GM18870 (cell line): ENCODE measurements around the gene SRGAP2C.
"Not testable (repeated sequence)": the region's sequence is repeated elsewhere in the genome, so short reads cannot be mapped to it uniquely, and the experiment has no call there.

Experiments used
- ATAC-seq: cut with Tn5 transposase; IDR thresholded peaks from one replicate; pipeline ENCODE4 v1.9.1; 2021; ENCODE audit warnings: moderate library complexity; ENCODE audit not compliant: unreplicated experiment

SRGAP2C gene

GRCh38 chr1:121226295-121226904 lies 41.6 kb downstream of the SRGAP2C start:
- not testable (repeated sequence) for ATAC-seq

DNA sequence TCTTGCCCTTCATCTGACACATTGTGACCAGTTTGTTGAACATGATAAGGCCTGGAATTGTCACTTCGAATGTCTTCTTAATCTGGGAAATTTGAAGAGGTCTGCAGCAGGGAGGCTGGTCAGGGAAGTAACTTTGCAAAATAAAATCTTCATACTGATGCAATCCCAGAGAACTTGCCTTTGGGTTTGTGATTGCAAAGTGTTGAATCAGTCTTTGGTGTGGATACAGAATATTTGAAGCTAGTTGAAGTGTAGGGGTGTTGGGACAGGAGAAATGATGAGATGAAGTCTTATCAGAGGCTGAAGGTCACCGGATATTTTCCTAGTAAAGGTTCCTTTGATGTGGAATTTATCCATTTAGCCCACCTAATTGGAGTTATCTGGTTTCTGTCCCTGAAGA lies 42.1 kb downstream of the SRGAP2C start:
- not testable (repeated sequence) for ATAC-seq

GRCh38 chr1:121227544-121228330 lies 43.0 kb downstream of the SRGAP2C start:
- ATAC-seq: not testable (repeated sequence)

GRCh38 chr1:121230636-121231035 lies 45.9 kb downstream of the SRGAP2C start:
- ATAC-seq: not testable (repeated sequence)

DNA sequence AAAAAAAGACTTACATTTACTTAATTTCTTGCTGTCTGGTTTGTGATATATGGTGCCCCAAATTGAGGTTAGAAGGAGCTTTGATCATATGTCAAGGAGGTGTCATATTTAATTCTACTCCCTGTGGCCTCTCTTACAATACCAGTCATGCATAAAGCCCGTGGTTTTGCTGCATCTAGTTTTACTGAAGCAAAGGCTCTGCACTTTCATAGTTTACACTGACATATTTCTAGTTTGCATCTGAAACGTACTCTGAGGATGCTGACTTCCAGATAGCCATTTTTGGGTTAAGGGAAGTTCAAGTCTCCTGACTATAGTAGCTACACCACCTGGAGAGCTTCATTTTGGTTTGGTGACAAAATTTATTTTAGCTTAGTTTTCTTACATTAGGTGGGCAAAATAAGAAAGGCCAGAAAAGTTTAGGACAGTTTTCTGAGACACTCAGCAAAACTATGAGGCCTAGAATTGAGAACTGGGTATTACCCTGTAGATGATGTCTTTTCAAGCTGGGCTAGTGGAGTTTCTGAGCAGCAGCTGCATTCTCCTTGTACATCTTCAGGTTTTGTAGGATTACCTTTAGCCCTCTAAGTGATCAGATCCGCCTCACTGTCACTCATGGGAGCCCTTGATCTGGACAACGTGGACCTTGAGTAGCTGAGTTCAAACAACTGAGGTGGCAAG lies 47.8 kb downstream of the SRGAP2C start:
- ATAC-seq: not testable (repeated sequence)

DNA sequence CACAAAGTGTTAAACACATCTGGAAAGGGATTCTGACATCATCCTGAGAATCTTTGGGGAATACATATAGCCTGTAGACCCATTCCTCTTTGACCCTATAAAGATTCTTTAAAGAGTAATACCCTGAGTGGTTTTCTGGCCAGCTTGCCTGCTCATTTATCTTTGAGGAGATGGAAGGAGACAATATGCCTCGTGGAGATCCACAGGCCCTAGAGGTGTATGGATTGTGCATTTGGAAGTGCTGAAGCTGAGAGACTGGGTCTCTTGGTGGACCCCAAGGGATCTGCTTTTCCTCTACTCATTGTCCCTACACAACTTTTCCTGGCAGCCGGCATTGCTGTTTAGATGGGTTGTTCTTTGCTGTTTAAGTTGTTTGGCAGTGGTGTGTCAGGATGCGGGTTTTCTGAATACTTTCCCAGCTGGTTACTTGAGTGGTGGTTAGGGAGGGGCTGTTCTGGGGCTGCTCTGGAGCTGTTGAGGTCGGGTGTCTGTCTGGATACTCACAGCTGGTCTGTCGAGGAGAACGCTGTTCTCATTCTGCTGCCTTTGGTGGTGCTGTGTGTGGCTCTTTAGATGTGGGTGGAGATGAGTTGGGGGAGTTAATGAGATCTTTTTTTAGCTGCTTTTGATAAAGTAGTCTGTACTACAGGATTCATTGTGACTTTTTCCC lies 49.5 kb downstream of the SRGAP2C start:
- ATAC-seq: not testable (repeated sequence)

- peak; percentile 95 for ATAC-seq
These were observed 53.6 kb downstream of the SRGAP2C start for GRCh38 chr1:121238384-121238783.

DNA sequence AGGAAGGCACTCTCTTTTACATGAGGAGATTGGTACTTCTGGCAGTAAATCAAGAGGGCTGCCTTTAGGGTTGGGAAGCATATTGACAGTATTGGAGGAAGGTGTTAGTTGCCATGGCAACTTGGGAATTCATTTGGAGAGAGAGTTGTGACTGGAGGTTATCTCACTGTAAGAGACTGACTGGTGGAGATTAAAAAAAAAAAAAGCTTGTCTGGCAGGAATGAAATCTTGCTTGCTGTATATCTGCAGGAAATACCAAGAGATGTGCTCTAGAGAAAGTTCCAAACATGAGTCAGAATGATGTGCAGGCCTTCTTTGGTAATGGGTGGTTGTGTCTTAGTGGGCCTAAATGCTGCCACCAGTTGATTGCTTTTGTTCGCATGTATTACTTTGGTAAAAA lies 59.1 kb downstream of the SRGAP2C start:
- ATAC-seq: not testable (repeated sequence)

- ATAC-seq: not testable (repeated sequence)
These were observed 61.6 kb downstream of the SRGAP2C start for GRCh38 chr1:121246399-121246798.

GRCh38 chr1:121252656-121253055 lies 67.9 kb downstream of the SRGAP2C start:
- ATAC-seq: not testable (repeated sequence)

DNA sequence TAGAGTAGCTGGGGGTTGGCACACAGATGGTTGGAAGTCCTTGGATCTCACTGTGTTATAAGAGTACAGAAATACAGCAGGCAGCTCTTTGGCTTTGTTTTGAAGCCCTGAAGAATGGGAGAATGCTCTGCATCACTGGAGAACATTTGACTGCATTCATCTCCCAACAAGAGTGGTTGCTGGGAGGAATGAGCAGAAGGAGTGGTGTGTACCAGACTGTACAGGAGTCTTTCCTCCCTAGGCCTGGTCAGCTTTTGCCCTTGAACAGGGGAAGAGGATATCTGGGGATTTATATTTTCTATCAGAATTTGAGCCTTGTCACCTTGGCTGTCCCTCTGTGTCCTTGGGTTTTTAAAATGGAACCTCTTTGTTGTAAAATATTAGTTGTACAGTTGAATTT lies 69.8 kb downstream of the SRGAP2C start:
- not testable (repeated sequence) for ATAC-seq

GRCh38 chr1:121257632-121258031 lies 72.9 kb downstream of the SRGAP2C start:
- ATAC-seq: not testable (repeated sequence)

DNA sequence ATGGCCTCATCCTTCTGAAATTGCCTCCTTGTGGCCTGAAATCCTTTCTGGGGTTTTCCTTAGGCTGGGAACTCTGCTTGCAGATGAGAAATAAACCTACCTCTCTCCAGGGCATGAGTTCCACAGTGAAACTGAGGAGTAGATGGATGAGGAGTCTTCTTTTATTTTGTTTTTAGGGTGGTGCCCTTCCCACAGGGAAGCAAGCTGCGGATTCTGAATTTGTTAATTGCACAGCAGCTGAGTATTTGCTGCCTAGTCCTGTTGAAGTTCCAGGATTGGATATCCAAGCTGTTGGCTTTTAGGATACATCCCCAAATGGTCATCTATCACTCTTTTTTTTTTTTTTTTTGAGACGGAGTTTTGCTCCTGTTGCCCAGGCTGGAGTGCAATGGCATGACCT lies 73.4 kb downstream of the SRGAP2C start:
- not testable (repeated sequence) for ATAC-seq

- not testable (repeated sequence) for ATAC-seq
These were observed 75.4 kb downstream of the SRGAP2C start for GRCh38 chr1:121260205-121260604.

DNA sequence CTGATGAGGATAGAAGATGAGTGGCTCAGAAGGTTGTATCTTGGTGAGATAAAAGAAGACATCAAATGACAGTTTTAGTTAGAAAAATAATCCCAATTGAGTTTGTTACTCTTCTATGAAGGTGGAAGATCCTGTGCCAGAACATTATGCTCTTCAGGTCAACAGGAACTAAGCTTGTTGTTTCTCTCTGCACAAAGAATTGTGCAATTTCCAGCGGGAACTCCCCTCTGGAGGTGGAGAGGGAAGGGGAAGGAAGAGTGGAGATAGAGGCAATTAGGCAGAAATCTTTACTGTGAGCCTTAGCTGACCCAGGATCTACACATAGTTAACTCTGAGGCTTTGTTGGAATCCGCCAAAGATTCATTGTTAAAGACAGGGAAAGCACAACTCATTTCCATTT lies 77.4 kb downstream of the SRGAP2C start:
- not testable (repeated sequence) for ATAC-seq

GRCh38 chr1:121263789-121264244 lies 79.0 kb downstream of the SRGAP2C start:
- ATAC-seq: peak; percentile 80

- not testable (repeated sequence) for ATAC-seq
These were observed 82.3 kb downstream of the SRGAP2C start for GRCh38 chr1:121267072-121267471.

DNA sequence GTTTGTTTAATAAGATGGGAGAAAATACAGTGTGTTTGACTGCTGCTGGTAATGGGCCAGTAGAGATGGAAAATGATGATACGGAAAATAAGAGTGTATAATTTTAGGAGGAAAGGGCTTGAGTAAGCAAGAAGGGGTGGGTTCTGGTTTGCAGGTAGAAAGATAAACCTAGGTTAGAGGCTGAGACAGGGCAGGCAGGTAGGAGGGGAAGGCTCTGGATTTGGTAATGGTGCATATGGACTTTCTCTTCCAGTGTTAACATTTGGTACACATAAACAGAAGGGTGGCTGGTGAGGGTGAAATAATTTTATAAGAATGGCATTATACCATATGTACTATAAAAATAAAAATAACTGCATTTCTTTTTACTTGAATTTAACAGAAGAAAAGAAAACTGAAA lies 84.5 kb downstream of the SRGAP2C start:
- ATAC-seq: not testable (repeated sequence)

GRCh38 chr1:121269973-121270372 lies 85.2 kb downstream of the SRGAP2C start:
- not testable (repeated sequence) for ATAC-seq

GRCh38 chr1:121271143-121271715 lies 86.5 kb downstream of the SRGAP2C start:
- peak; percentile 51 for ATAC-seq

DNA sequence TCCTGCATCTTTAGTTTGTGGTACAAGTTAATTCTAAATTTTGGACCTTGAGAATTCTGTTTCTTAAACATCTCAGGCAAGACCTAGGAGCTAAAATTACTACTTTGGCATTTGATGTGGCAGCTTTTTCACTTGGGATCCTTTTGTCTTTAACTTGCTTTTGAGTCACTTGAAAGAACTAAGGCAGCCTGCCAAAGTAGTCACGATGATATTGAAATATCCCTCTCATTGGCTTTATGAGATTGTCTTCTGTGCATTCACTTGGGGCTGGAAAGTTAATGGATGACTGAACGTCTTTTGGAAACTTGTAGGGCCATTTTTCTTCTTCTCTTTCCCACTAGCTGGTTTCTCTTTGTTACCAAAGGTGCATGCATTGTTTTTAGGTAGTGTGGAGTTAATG lies 90.7 kb downstream of the SRGAP2C start:
- not testable (repeated sequence) for ATAC-seq
